Fibroblast of lung (primary cell): ENCODE results near the gene GARIN5B.

ENCODE experiments used
- CTCF ChIP-seq, 2 donors: IDR thresholded peaks in 1 of 2; conservative IDR thresholded peaks in 1 of 2; 1 replicate in 1 of 2; 2 replicates in 1 of 2; pipeline ENCODE4 v1.5.1; 2011 to 2012; ENCODE audit warnings: low read length in 2 of 2, control low read depth in 1 of 2, inconsistent platforms in 1 of 2, low read depth in 1 of 2, mild to moderate bottlenecking in 1 of 2
- EZH2 ChIP-seq: IDR thresholded peaks from 2 replicates; pipeline ENCODE4 v1.5.1; 2012; ENCODE audit warnings: low read length, control low read depth, mild to moderate bottlenecking; ENCODE audit errors: missing control alignments

GRCh38 chr19:55355213-55355821, 7.7 kb downstream of the GARIN5B start:
- TF ChIP-seq CTCF (conservative IDR thresholded peaks at IDR 0.05 in 1 of 2, IDR thresholded peaks at IDR 0.05 in 1 of 2; ENCODE audit: low read depth in 1 of 2, low read length in 2 of 2) (no peak), EZH2 (peak; percentile 61)
